ENCODE data around the gene ADCY6. TPM values are rescaled to one million over a fixed set of nuclear protein-coding genes. Genes with fewer than 3 reads are reported as not detected.

Gene ADCY6
- total RNA-seq, 2 experiments from 2014 or later, result not detected

- Histone ChIP-seq H3K4me1 (ENCODE audit: insufficient read depth, low read length) (no peaks in the 10 kb centered on the region), H3K9me3 (ENCODE audit: control insufficient read depth in 1 of 2, insufficient read depth in 1 of 2, low read length in 2 of 2) (peaks cover 0 to 4% of the 10 kb centered on the region in 2 experiments), H3K4me3 (ENCODE audit: low read length) (no peak overlapping the region), H3K27me3 (ENCODE audit: control insufficient read depth in 1 of 2, insufficient read depth in 2 of 2, low read length in 2 of 2) (no peaks in the 10 kb centered on the region), H3K36me3 (ENCODE audit: insufficient read depth, low read length) (no peaks in the 10 kb centered on the region), H3K27ac (ENCODE audit: low read depth in 1 of 2, low read length in 2 of 2) (no peak overlapping the region)
- intact Hi-C loops (cut with DNase I, micrococcal nuclease), result no loop called here
- Mint-ChIP-seq H3K4me1 (ENCODE audit: low read depth) (no peaks in the 10 kb centered on the region), H3K9me3 (no peaks in the 10 kb centered on the region), H3K36me3 (ENCODE audit: low read depth) (no peaks in the 10 kb centered on the region), H3K27ac (no peak overlapping the region), H3K27me3 (no peaks in the 10 kb centered on the region), H3K4me3 (no peak overlapping the region)
- TF ChIP-seq CTCF (IDR thresholded peaks at IDR 0.05), result no peak
- no peak for ATAC-seq (ENCODE audit: poor library complexity)
- no peak for DNase-seq
- ChIA-PET CTCF (no interaction called here), POLR2A (no interaction called here)
Measured at GRCh38 chr12:48773686-48774085, 15.2 kb downstream of the ADCY6 start.

GRCh38 chr12:48771588-48772112 is 17.2 kb downstream of the ADCY6 start:
- Mint-ChIP-seq H3K27me3 (no peaks in the 10 kb centered on the region), H3K4me3 (no peak overlapping the region), H3K27ac (no peak overlapping the region), H3K36me3 (ENCODE audit: low read depth) (no peaks in the 10 kb centered on the region), H3K4me1 (ENCODE audit: low read depth) (no peaks in the 10 kb centered on the region), H3K9me3 (no peaks in the 10 kb centered on the region)
- no peaks in the 10 kb centered on the region for H3K36me3 ChIP-seq (ENCODE audit: insufficient read depth, low read length)
- ATAC-seq (ENCODE audit: poor library complexity) (no peak), DNase-seq (no peak)
- ChIA-PET POLR2A (no interaction called here), CTCF (no interaction called here)
- H3K27ac ChIP-seq (ENCODE audit: low read depth in 1 of 2, low read length in 2 of 2), result no peak overlapping the region
- H3K9me3 ChIP-seq (ENCODE audit: control insufficient read depth in 1 of 2, insufficient read depth in 1 of 2, low read length in 2 of 2), result no peaks in the 10 kb centered on the region
- H3K4me3 ChIP-seq (ENCODE audit: low read length), result no peak overlapping the region
- intact Hi-C loops (cut with DNase I, micrococcal nuclease), result no loop called here
- H3K27me3 ChIP-seq (ENCODE audit: control insufficient read depth in 1 of 2, insufficient read depth in 2 of 2, low read length in 2 of 2), result no peaks in the 10 kb centered on the region
- no peak for TF ChIP-seq CTCF (IDR thresholded peaks at IDR 0.05)
- H3K4me1 ChIP-seq (ENCODE audit: insufficient read depth, low read length), result no peaks in the 10 kb centered on the region

DNA sequence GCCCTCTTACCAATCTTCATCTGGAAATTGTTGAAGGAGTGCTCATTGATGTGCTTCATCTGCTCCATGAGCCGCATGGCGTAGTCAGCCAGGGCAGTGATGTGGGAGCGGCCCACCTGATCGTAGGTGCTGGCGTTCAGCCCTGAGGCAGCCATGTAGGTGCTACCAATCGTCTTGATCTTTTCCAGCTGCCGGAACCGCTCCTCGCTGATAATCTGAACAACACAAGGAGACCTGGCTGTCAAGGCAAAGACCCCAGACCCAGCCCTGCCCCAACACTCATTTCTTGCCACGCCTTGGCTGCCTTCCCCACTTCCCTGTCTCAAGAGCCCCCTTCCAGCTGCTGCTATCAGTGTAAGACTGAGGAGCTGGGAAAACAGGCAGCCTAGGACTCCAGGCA is 18.1 kb downstream of the ADCY6 start:
- no peak overlapping the region for H3K4me3 ChIP-seq (ENCODE audit: low read length)
- ChIA-PET CTCF (no interaction called here), POLR2A (no interaction called here)
- H3K36me3 Mint-ChIP-seq (ENCODE audit: low read depth), result no peaks in the 10 kb centered on the region
- H3K27ac ChIP-seq (ENCODE audit: low read depth in 1 of 2, low read length in 2 of 2), result no peak overlapping the region
- intact Hi-C loops (cut with DNase I, micrococcal nuclease), result no loop called here
- H3K9me3 Mint-ChIP-seq, result no peaks in the 10 kb centered on the region
- no peaks in the 10 kb centered on the region for H3K27me3 ChIP-seq (ENCODE audit: control insufficient read depth in 1 of 2, insufficient read depth in 2 of 2, low read length in 2 of 2)
- H3K36me3 ChIP-seq (ENCODE audit: insufficient read depth, low read length), result no peaks in the 10 kb centered on the region
- TF ChIP-seq CTCF (IDR thresholded peaks at IDR 0.05), result no peak
- DNase-seq (no peak), ATAC-seq (ENCODE audit: poor library complexity) (no peak)
- H3K27ac Mint-ChIP-seq, result no peak overlapping the region
- H3K27me3 Mint-ChIP-seq, result no peaks in the 10 kb centered on the region
- peaks cover 2% of the 10 kb centered on the region for H3K4me1 Mint-ChIP-seq (ENCODE audit: low read depth)
- no peak overlapping the region for H3K4me3 Mint-ChIP-seq
- no peaks in the 10 kb centered on the region for H3K9me3 ChIP-seq (ENCODE audit: control insufficient read depth in 1 of 2, insufficient read depth in 1 of 2, low read length in 2 of 2)
- H3K4me1 ChIP-seq (ENCODE audit: insufficient read depth, low read length), result peaks cover 3% of the 10 kb centered on the region

Measured in CD4-positive, alpha-beta T cell (primary cell).